GM10248 (cell line): ENCODE data around the gene NKX1-2.

Experiments
- CTCF ChIA-PET: fragments of 300-600 bp; sonication (Branson Sonifier 250); formaldehyde crosslinking; extraction: SDS; loops from one replicate; lab custom pipeline; 2021; ENCODE audit warnings: antibody characterized with exemption; lab: Yijun Ruan, JAX
- POLR2A ChIA-PET: fragments of 350-650 bp; sonication (Branson Sonifier 250); formaldehyde crosslinking; extraction: SDS; loops from one replicate; lab custom pipeline; 2020; ENCODE audit warnings: antibody characterized with exemption; lab: Yijun Ruan, JAX
- DNase-seq: peaks from one replicate; pipeline ENCODE4 v3.0.0; 2012; ENCODE audit errors: extremely low spot score
- TF ChIP-seq, protein P1 (sequence below): IDR thresholded peaks from 2 replicates; pipeline ENCODE4 v1.5.1; 2012; ENCODE audit warnings: mild to moderate bottlenecking, low read depth; ENCODE audit errors: extremely low read depth, missing control alignments, control extremely low read depth

Gene NKX1-2

DNA sequence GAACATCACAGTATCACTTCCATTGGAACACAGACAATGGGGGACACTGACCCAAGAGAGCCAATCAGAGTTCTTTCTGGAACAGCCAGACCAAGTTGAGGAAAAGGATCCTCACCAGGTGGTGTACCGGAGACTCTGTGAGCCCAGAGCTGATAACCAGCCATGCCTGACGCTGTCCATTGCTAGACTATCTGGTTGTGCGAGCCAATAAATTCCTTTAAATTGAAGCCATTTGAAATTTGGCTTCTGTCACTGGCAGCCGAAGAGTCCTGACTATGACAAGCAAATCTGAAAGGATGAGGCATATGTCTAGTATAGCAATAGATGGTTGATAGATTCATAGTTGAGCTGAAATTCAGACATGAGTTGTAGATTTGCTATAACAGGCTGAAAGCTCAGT is 8.6 kb upstream of the NKX1-2 start:
- ChIA-PET CTCF (interaction anchor here (1.0 kb wide), 1 partner anchor 12 kb away, joined by 3 read pairs; no protein-coding TSS in a partner anchor), POLR2A (no interaction called here)
- no peak for DNase-seq
- TF ChIP-seq, protein P1, sequence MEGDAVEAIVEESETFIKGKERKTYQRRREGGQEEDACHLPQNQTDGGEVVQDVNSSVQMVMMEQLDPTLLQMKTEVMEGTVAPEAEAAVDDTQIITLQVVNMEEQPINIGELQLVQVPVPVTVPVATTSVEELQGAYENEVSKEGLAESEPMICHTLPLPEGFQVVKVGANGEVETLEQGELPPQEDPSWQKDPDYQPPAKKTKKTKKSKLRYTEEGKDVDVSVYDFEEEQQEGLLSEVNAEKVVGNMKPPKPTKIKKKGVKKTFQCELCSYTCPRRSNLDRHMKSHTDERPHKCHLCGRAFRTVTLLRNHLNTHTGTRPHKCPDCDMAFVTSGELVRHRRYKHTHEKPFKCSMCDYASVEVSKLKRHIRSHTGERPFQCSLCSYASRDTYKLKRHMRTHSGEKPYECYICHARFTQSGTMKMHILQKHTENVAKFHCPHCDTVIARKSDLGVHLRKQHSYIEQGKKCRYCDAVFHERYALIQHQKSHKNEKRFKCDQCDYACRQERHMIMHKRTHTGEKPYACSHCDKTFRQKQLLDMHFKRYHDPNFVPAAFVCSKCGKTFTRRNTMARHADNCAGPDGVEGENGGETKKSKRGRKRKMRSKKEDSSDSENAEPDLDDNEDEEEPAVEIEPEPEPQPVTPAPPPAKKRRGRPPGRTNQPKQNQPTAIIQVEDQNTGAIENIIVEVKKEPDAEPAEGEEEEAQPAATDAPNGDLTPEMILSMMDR = no peak

DNA sequence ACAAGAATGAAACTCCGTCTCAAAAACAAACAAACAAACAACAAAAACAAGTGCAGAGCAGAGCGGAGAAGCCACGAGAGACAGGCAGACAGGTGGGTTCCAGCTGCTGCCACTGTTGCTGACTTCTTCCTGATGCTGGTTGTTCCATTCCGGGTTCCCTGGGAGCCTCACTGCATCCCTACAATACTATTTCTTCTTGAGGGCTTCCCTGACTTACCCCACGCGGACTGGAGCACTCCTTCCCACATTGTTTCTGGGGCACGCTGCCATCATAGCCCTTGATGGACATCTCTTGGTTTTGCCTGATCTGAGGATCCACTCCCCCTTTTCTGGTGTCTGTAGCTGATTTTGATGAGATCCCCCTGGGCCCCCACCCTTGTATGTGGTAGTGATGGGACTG is 5.6 kb upstream of the NKX1-2 start:
- CTCF ChIA-PET = no interaction called here

DNA sequence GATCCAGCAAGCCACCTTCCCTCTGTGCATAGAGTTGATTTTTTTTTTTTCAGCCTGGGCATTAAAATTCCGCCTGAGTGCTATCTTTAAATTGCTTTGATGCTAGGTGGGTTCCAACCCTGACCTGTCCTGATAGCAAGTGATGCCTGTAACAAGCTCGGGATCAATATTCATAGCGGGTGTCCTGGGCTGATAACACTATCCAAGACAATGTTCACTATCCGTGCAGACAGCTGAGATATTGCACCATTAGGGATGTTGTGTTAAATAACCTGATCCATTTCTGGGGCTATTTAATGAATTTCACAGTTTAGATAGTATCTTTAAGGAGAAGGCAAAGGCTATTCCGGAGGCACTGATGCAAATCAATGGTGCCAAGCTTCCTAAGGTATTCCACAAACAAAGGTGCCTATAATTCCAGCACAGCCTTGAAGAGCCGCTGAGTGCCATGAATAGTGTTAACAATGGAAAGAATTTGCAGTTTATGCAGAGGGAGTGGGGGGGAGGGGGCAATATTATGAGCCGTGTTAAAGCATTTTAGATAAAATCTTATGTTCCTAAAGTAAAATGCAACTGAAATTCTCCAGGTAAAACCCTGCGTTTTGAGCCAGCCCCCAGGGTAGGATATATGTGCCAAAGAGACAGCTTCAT is 4.2 kb upstream of the NKX1-2 start:
- DNase-seq = no peak

More for the DNA sequence above, 5.6 kb upstream of the NKX1-2 start:
- POLR2A ChIA-PET = no interaction called here
- no peak for DNase-seq
- TF ChIP-seq, protein P1 = no peak

DNA sequence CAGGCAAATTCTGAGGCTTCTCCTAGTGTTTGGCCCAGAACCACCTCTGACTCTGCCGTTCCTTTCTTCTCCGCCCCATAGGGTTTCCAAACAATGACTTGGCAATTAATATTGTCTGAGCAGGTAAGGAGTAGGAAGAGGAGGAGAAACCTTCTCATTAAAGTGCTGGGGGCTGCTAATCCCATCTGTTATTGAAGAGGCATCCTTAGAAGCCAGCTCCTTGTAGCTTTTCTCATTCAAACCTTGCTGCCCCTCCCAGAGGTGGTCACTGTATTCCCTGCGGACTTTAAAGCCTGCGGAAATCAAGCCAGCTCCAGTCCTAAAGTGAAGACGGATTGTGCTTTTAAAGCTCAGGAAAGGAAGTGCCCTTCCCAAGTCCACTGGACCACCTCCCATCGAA is 1.4 kb upstream of the NKX1-2 start:
- ChIA-PET POLR2A (no interaction called here), CTCF (interaction anchor here (1.5 kb wide), 1 partner anchor 62 kb away, joined by 3 read pairs; no protein-coding TSS in a partner anchor)
- no peak for DNase-seq
- TF ChIP-seq, protein P1 = no peak

More for the DNA sequence above, 4.2 kb upstream of the NKX1-2 start:
- POLR2A ChIA-PET = no interaction called here
- TF ChIP-seq, protein P1 = no peak
- CTCF ChIA-PET = no interaction called here

DNA sequence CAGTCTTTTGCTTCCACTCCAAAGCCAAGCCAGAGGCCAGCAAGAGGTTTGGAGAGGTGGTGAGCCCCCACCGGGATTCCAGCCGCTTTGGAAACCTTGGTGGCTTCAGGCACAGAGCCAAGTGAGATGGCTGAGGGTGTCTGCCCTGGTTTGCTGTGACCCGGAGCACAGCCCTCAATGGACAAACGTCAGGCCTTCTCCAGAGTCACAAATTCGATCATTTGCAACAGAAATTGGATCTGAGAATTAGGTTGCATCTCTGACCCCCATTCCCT is 885 bp upstream of the NKX1-2 start:
- ChIA-PET CTCF (interaction anchor here (1.5 kb wide), 1 partner anchor 62 kb away, joined by 3 read pairs; no protein-coding TSS in a partner anchor), POLR2A (no interaction called here)
- no peak for DNase-seq
- TF ChIP-seq, protein P1 = no peak

DNA sequence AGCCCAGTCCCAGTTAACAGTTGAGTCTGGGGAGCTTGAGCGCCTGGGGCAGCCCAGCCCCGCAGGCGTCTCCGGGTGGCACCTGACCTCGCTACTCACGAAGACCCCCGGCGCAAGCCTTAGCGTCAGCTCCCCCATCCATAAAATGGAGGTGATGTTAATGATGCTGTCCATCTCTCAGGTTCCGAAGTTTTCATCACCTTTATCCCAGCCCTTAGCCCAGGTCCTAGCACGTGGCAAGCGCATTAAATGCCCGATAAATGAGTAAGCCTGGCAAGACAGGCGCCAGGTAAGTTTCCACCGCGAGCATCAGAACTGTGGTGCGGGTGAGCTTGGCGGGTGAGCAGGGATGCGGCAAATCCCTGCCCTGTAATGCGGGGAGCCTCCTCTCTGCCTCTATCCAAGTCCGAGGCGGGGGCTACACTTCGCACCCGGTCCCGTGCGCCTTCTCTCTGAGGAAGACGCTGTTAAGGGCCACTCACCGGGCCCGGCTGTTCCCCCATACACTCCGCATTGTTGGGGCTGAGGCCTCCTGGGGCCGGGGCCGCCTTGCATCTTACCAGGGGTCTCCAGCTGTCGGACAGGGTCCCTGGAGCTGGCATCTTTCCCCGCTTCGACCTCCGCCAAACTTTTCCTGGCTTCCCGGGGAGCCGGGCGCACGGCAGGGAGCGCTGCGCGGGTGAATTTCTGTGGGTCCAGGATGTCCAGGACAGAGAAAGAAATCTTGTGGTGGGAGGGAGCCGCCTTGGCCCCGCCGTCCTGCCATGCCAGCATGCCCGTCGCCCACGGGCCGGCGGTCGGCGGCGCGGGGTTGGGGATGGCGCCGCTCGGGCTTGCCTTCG is 444 bp downstream of the NKX1-2 start:
- ChIA-PET POLR2A (no interaction called here), CTCF (no interaction called here)
- TF ChIP-seq, protein P1 = no peak
- no peak for DNase-seq
